Stimulated activated CD4-positive, alpha-beta T cell treated with anti-CD3 and anti-CD28 coated beads, TNF-alpha, amount 100 ng/mL, for 4 hours (primary cell): Measurements from ENCODE around the gene ITGA2B.
"Not testable (repeated sequence)": the region's sequence is repeated elsewhere in the genome, so short reads cannot be mapped to it uniquely, and the experiment has no call there.

Source experiments
- DNase-seq, 3 experiments: peaks; one replicate each; pipeline ENCODE4 v3.0.0-alpha.2; 2020; ENCODE audit warnings: low read depth in 3 of 3

ITGA2B gene

DNA sequence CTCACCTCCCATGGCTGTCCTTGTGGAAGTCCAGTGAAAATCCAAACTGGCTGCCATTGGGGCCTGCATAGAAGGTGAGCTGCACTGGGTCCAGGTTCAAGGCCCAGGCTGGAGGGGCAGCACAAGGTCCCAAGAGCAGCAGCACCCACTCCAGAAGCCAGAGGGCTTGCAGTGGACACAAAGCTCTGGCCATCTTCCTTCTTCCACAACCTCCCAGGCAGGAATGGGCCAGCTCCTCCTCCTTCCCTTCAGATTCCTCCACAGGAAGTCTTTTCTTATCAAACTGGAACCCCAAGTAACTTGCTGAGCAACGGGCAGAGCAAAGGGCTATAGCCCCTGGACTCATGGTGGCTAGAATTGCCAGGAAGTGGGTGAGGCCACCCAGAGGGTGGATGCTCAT is at the start of gene ITGA2B:
Gene ITGA2B, minus strand, starts transcription at position 369 of the 400 bp plus-strand sequence. Its CDS starts 176 bp downstream, at position 193.
- no peak for DNase-seq

- no peak for DNase-seq
These were observed 49.7 kb upstream of the ITGA2B start for GRCh38 chr17:44439168-44439567.

- no peak for DNase-seq
These were observed 49.2 kb upstream of the ITGA2B start for GRCh38 chr17:44438636-44439035.

DNA sequence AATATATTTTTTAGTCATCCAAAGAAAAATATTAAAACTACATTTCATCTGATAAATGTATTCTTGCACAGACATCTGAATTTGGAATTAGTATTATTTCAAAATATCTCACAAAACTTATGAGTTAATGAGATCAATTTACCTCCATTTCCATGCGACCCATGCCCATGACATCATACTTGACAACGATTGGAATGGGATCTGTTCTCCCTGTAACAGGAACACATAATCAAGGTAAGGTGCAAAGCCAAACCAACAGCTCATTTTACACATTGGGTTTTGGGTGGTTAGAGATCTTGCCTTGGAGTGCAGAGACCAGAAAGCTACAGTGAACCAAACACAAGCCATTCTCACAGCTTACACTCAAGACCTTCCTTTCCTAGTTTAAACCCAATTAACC is 46.9 kb upstream of the ITGA2B start:
- DNase-seq = no peak

GRCh38 chr17:44432254-44433157 is 43.1 kb upstream of the ITGA2B start:
- DNase-seq = no peak

- DNase-seq = no peak
These were observed 35.5 kb upstream of the ITGA2B start for GRCh38 chr17:44424828-44425461.

GRCh38 chr17:44417553-44417952 is 28.1 kb upstream of the ITGA2B start:
- no peak for DNase-seq

- no peak for DNase-seq
These were observed 27.3 kb upstream of the ITGA2B start for GRCh38 chr17:44416558-44417289.

DNA sequence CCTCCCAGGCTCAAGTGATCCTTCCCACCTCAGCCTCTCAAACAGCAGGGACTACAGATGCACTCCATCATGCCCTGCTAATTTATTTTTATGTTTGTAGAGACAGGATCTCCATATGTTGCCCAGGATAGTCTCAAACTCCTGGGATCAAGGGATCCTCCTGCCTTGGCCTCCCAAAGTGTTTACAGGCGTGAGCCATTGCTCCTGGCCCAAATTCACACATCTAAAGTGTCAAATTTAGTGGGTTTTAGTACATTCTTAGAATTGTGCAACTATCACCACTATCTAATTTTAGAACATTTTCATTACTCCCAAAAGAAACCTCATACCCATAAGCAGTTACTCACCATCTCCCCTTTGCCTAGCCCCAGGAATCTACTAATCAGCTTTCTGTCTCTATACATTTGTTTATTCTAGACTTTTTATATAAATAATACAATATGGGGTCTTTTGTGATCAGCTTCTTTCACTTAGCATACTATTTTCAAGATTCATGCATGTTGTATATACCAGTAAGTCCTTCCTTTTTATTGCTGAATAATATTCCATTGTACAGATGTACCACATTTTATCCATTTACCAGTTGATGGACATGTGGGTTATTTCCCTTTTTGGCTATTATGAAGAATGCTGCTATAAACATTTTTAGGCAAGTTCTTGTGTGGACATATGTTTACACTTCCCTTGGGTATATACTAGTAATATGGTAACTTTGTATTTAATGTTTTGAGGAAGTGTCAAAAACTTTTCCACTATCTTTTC is 25.1 kb upstream of the ITGA2B start:
- no peak for DNase-seq

DNA sequence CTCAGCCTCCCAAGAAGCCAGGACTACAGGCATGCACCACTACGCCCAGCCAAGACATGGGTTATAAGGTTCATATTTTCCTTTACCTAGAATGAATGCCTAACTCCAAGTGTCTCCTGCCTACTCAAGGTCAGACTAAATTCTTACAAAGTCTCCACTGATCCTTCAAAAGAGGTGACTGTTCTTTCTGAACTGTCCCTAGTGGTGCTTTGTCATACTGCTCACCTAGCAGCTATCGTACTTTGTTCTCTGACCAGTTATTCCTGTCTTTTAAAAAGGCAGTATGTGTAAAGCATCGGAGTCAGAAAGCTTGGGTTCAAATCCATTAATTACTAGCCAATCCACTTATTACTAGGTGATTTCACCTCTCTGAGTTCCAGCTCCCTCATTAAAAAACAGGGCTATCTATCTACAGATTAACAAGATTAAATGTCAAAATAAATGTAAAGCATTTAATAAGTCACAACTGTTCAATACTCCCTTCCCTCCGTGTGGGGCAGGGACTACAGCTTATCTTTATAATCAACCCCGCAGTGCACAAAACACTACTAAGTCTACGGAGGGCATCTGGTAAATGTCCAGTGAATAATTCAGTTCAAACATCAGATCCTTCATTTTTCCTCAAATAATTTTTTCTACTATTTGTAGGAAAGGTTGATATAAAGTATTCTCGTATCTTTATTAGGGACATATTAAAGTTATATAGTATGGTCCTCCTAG is 20.0 kb upstream of the ITGA2B start:
- no peak for DNase-seq

DNA sequence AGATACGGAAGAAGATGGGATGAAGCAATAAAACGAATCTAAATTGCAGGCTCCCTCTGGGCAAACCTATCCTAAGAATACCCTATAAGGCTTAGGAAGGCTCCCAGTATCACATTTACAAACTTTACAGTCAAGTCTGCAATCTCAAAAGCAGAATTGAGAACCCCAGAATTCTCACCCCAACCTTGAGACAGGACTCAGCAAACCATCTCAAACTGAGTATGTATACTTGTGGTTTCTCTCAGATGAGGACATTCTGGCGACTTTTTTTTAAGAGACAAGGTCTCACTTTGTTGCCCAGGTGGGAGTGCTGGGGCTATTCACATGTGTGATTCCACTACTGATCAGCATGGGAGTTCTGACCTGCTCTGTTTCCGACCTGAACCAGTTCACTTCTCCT is 19.3 kb upstream of the ITGA2B start:
- DNase-seq = no peak

DNA sequence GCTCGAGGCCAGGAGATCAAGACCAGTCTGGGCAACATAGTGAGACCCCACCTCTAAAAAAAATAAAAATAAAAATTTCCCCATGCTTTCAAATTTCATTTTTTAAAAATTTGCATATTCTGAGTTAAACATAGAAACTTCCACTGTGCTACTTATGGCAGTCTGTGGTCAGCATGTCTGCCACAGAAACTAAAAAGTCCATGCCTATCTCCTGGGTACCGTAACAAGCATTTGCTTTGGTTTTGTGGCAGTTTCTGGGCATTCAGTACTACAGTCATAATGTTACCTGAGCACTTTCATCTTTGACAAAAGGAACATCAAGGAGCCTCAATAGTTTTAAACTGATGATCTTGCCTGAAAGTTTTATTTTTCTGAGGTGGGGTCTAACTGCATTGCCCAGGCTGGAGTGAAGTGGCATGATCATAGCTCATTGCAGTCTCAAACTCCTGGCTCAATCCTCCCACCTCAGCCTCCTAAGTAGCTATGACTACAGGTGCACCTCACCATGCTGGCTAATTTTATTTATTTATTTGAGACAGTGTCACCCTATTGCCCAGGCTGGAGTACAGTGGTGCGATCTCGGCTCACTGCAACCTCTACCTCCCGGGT is 13.2 kb upstream of the ITGA2B start:
- no peak for DNase-seq

- DNase-seq = no peak
These were observed 10.9 kb upstream of the ITGA2B start for GRCh38 chr17:44400226-44400847.

- no peak for DNase-seq
These were observed 9.5 kb upstream of the ITGA2B start for GRCh38 chr17:44398692-44399691.

DNA sequence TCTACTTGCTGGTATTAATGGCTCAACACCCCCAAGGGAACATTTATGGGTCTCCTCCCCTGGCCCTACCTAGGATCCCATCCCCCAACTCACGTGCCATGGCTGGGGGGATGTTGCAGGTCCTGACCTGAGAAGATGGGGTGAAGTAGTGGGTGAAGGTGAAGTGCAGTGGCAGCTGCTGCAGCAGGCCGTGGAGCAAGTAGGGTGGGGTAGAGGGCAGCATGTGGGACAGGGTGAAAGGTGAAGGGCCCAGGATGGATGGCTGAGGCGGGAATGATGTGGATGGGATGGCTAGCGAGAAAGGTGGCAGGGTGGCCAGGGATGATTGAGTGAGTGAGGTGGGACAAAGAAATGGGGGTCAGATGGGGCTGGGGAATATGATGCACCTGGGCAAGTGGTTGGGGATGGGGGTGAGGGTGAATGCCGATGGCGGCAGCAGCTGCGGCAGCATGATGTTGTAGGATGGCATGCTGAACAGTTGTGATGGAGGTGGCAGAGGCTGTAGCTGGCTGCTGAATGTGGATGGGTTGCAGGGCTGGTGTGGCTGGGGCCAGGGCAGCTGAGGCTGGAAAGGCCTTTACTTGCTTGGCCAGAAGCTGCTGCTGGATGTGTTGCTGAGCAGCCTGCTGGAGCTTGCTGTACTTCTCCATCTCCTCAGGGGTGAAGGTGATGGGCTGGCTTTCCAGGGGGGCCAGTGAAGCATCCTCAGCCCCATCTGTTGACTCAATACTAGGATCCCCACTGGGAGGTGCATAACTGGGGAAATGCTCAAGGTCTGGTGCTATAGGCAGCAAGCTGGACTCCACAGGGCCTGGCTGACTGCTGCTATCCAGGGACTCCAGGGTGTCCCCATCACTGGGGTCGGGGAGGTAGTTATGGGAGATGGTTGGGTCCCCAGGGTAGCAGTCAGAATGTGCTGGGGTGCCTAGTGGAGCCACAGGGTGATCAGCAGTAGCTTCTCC is 8.3 kb upstream of the ITGA2B start:
- no peak for DNase-seq

- no peak for DNase-seq
These were observed 7.5 kb upstream of the ITGA2B start for GRCh38 chr17:44396946-44397345.

- DNase-seq = no peak
These were observed 5.4 kb upstream of the ITGA2B start for GRCh38 chr17:44394833-44395232.

- DNase-seq = not testable (repeated sequence)
These were observed 4.7 kb upstream of the ITGA2B start for GRCh38 chr17:44394112-44394511.
